GM12892 (cell line): ENCODE measurements around the gene ZFHX3.

Experiments
- POLR2A ChIP-seq: IDR thresholded peaks from 2 replicates; pipeline ENCODE4 v1.6.1; 2011; ENCODE audit warnings: low read depth, low read length, control low read depth
- POLR2AphosphoS5 ChIP-seq: IDR thresholded peaks from 2 replicates; pipeline ENCODE4 v1.6.1; 2011; ENCODE audit warnings: low read depth, low read length, control low read depth
- TAF1 ChIP-seq: IDR thresholded peaks from 2 replicates; pipeline ENCODE4 v1.6.1; 2011; ENCODE audit warnings: low read depth, mild to moderate bottlenecking, control low read depth, low read length, borderline replicate concordance

GRCh38 chr16:72751076-72751475 lies 296.9 kb downstream of the ZFHX3 start:
- no peak for TF ChIP-seq POLR2A
- TF ChIP-seq POLR2AphosphoS5: no peak
- no peak for TF ChIP-seq TAF1
